Naive thymus-derived CD4-positive, alpha-beta T cell (primary cell): Measurements from ENCODE around the gene CRELD2. TPM values are rescaled to one million over a fixed set of nuclear protein-coding genes. Genes with fewer than 3 reads are reported as not detected.
A peak's percentile ranks its signal among the peaks of the same experiment; 100 is the strongest.

Source experiments
- ATAC-seq: fragments of 150-1000 bp; cut with Tn5 transposase; 2 replicates; pipeline ENCODE4 v1.10.0; 2021; ENCODE audit warnings: mild to moderate bottlenecking, moderate library complexity
- CTCF ChIA-PET: fragments of 350-600 bp; sonication (Branson Sonifier 250); formaldehyde crosslinking; loops from one replicate; lab custom pipeline; 2021; ENCODE audit warnings: antibody characterized with exemption; lab: Charles Lee
- POLR2A ChIA-PET: fragments of 350-600 bp; sonication (Branson Sonifier 250); formaldehyde crosslinking; loops from one replicate; lab custom pipeline; 2021; ENCODE audit warnings: antibody characterized with exemption, inconsistent platforms; lab: Charles Lee
- DNase-seq, 9 donors: peaks; one replicate each; pipeline versions ENCODE4 v3.0.0 to v3.0.0-alpha.2; 2020 to 2022; ENCODE audit warnings: mixed read lengths in 1 of 9
- H3K27ac ChIP-seq: one replicate; pipeline ENCODE4 v1.7.0; 2013; ENCODE audit warnings: mild to moderate bottlenecking, low read depth, low read length, moderate library complexity
- H3K27me3 ChIP-seq, 2 donors: one replicate each; pipeline ENCODE4 v1.7.0; 2013; ENCODE audit warnings: low read length in 2 of 2, mild to moderate bottlenecking in 2 of 2, moderate library complexity in 2 of 2; ENCODE audit not compliant: control insufficient read depth in 2 of 2, insufficient read depth in 2 of 2
- H3K36me3 ChIP-seq, 3 experiments: 1 replicate in 2 of 3; 2 replicates in 1 of 3; pipeline ENCODE4 v1.7.0; 2013; ENCODE audit warnings: low read length in 3 of 3, mild to moderate bottlenecking in 3 of 3, moderate library complexity in 1 of 3; ENCODE audit not compliant: insufficient read depth in 3 of 3, control insufficient read depth in 2 of 3
- H3K4me1 ChIP-seq, 2 donors: one replicate each; pipeline ENCODE4 v1.7.0; 2013; ENCODE audit warnings: low read length in 2 of 2, mild to moderate bottlenecking in 2 of 2, moderate library complexity in 1 of 2; ENCODE audit not compliant: control insufficient read depth in 2 of 2, insufficient read depth in 2 of 2
- H3K4me3 ChIP-seq: 2 replicates; pipeline ENCODE4 v1.7.0; 2013; ENCODE audit warnings: mild to moderate bottlenecking, low read length
- H3K9me3 ChIP-seq, 3 experiments: 1 replicate in 2 of 3; 2 replicates in 1 of 3; pipeline ENCODE4 v1.7.0; 2013; ENCODE audit warnings: low read length in 3 of 3; ENCODE audit not compliant: control insufficient read depth in 2 of 3
- H3K27ac Mint-ChIP-seq, 9 donors: one replicate each; pipeline ENCODE4 v1.8.0; 2020 to 2022; ENCODE audit warnings: mixed read lengths in 9 of 9, mild to moderate bottlenecking in 8 of 9, moderate library complexity in 5 of 9, inconsistent platforms in 2 of 9
- H3K27me3 Mint-ChIP-seq, 5 donors: one replicate each; pipeline ENCODE4 v1.8.0; 2021 to 2022; ENCODE audit warnings: mixed read lengths in 5 of 5, mild to moderate bottlenecking in 1 of 5
- H3K36me3 Mint-ChIP-seq, 5 donors: one replicate each; pipeline ENCODE4 v1.8.0; 2020 to 2022; ENCODE audit warnings: mixed read lengths in 5 of 5, mild to moderate bottlenecking in 3 of 5, inconsistent platforms in 1 of 5
- H3K4me1 Mint-ChIP-seq, 7 donors: one replicate each; pipeline ENCODE4 v1.8.0; 2020 to 2022; ENCODE audit warnings: mixed read lengths in 7 of 7, mild to moderate bottlenecking in 3 of 7, inconsistent platforms in 1 of 7
- H3K4me3 Mint-ChIP-seq, 10 donors: one replicate each; pipeline ENCODE4 v1.8.0; 2020 to 2022; ENCODE audit warnings: mild to moderate bottlenecking in 10 of 10, mixed read lengths in 10 of 10, moderate library complexity in 6 of 10, inconsistent platforms in 2 of 10
- H3K9me3 Mint-ChIP-seq, 11 donors: one replicate each; pipeline ENCODE4 v1.8.0; 2020 to 2022; ENCODE audit warnings: mixed read lengths in 11 of 11, mild to moderate bottlenecking in 4 of 11, inconsistent platforms in 1 of 11, moderate library complexity in 1 of 11
- intact Hi-C, 2 donors: fragments of 100-400 bp; cut with micrococcal nuclease; formaldehyde crosslinking; loops; one replicate each; pipeline ENCODE4 v1.15.1; 2023
- polyA plus RNA-seq, 2 donors: library from polyadenylated mRNA; unstranded; fragments of 300-500 nt; fragmentation: Illumina TruSeq; gene quantifications; one replicate each; pipeline ENCODE4 v1.2.3, GENCODE V29; 2021
- total RNA-seq, 6 experiments: library from RNA in 5 of 6; stranded (reverse) in 5 of 6; gene quantifications; 1 replicate in 5 of 6; 2 replicates in 1 of 6; pipeline ENCODE4 v1.2.3 and lab custom pipeline; 2021 to 2026

CRELD2 gene
- total and polyA plus RNA-seq, 7 experiments from 2014 or later: 19.7 to 80.9 (median 30.7) TPM

GRCh38 chr22:49941507-49942316, 23.3 kb downstream of the CRELD2 start:
- peaks cover 8 to 23% (median 18%) of the 10 kb centered on the region in 7 donors for H3K4me1 Mint-ChIP-seq
- CTCF ChIA-PET: no interaction called here
- no peak for DNase-seq
- intact Hi-C loops: no loop called here
- H3K27me3 ChIP-seq: no peaks in the 10 kb centered on the region
- peaks cover 0 to 16% (median 0%) of the 10 kb centered on the region in 11 donors for H3K9me3 Mint-ChIP-seq
- POLR2A ChIA-PET: interaction anchor here (0.6 kb wide), 1 partner anchor 101 kb away, joined by 3 read pairs; no protein-coding TSS in a partner anchor
- peaks cover 11 to 21% of the 10 kb centered on the region in 2 donors for H3K4me1 ChIP-seq
- peak overlapping the region in 4 of 9 donors; percentile 24 to 72 (median 52) for H3K27ac Mint-ChIP-seq
- no peaks in the 10 kb centered on the region for H3K9me3 ChIP-seq
- no peak for ATAC-seq
- peaks cover 0 to 5% (median 0%) of the 10 kb centered on the region in 5 donors for H3K36me3 Mint-ChIP-seq
- no peaks in the 10 kb centered on the region for H3K36me3 ChIP-seq
- H3K4me3 Mint-ChIP-seq: no peak overlapping the region
- no peak overlapping the region for H3K4me3 ChIP-seq
- no peak overlapping the region for H3K27ac ChIP-seq
- no peaks in the 10 kb centered on the region for H3K27me3 Mint-ChIP-seq

DNA sequence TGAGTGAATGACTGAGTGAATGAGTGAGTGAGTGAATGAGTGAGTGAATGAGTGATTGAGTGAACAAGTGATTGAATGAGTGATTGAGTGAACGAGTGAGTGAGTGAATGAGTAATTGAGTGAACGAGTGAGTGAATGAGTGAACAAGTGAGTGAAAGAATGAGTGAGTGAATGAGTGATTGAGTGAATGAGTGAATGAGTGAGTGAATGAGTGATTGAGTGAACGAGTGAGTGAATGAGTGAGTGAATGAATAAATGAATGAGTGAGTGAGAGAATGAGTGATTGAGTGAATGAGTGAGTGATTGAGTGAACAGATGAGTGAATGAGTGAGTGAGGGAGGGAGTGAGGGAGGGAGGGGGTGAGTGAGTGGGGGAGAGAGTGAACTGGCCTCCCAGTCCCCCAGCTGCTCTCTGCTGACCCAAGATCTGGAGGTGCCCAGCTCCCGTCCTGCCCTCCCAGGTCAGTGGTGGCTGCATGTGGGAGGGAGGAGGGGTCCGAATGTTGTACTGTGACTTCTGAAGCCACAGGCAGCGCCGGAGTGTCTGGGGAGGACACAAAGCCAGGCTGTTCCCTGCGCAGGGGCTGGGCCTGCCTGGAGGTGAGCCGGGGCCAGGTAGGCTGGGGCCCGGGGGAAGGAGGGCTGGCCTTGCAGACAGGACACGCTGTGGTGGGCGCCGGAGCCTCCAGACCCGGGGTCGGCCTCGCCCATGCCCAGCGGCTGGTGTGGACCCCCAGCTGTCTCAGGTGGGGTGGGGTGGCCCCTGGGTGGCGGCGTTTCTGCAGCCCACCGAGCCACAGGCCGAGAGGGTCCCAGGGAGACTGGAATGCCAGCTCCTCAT, 24.4 kb downstream of the CRELD2 start:
- H3K9me3 ChIP-seq: no peaks in the 10 kb centered on the region
- POLR2A ChIA-PET: interaction anchor here (0.6 to 1.0 kb wide), 3 partner anchors 29 to 104 kb away, joined by 3 to 5 read pairs (median 3); no protein-coding TSS in a partner anchor
- Mint-ChIP-seq H3K4me3 (no peak overlapping the region), H3K4me1 (peaks cover 8 to 23% (median 13%) of the 10 kb centered on the region in 7 donors), H3K36me3 (peaks cover 0 to 5% (median 0%) of the 10 kb centered on the region in 5 donors), H3K27ac (peak overlapping the region in 2 of 9 donors; percentile 83 to 99), H3K9me3 (peaks cover 0 to 16% (median 0%) of the 10 kb centered on the region in 11 donors), H3K27me3 (no peaks in the 10 kb centered on the region)
- peak overlapping the region; percentile 13 for H3K27ac ChIP-seq
- no peak for ATAC-seq
- H3K36me3 ChIP-seq: no peaks in the 10 kb centered on the region
- intact Hi-C loops: no loop called here
- H3K27me3 ChIP-seq: no peaks in the 10 kb centered on the region
- no peak for DNase-seq
- H3K4me1 ChIP-seq: peaks cover 9 to 18% of the 10 kb centered on the region in 2 donors
- CTCF ChIA-PET: no interaction called here
- no peak overlapping the region for H3K4me3 ChIP-seq

GRCh38 chr22:49943405-49943765, 25.0 kb downstream of the CRELD2 start:
- Mint-ChIP-seq H3K9me3 (peaks cover 0 to 16% (median 0%) of the 10 kb centered on the region in 11 donors), H3K36me3 (peaks cover 0 to 5% (median 0%) of the 10 kb centered on the region in 5 donors), H3K4me3 (no peak overlapping the region), H3K27ac (peak overlapping the region in 4 of 9 donors; percentile 42 to 99 (median 72)), H3K4me1 (peaks cover 8 to 23% (median 13%) of the 10 kb centered on the region in 7 donors), H3K27me3 (no peaks in the 10 kb centered on the region)
- Histone ChIP-seq H3K9me3 (no peaks in the 10 kb centered on the region), H3K4me3 (no peak overlapping the region), H3K27ac (no peak overlapping the region), H3K36me3 (no peaks in the 10 kb centered on the region), H3K4me1 (peaks cover 9 to 18% of the 10 kb centered on the region in 2 donors), H3K27me3 (no peaks in the 10 kb centered on the region)
- ChIA-PET POLR2A (interaction anchor here (1.0 kb wide), 2 partner anchors 28 to 105 kb away, joined by 3 to 5 read pairs; no protein-coding TSS in a partner anchor), CTCF (no interaction called here)
- DNase-seq: no peak
- intact Hi-C loops: no loop called here
- no peak for ATAC-seq

GRCh38 chr22:49943771-49944398, 25.5 kb downstream of the CRELD2 start:
- Mint-ChIP-seq H3K9me3 (peaks cover 0 to 16% (median 0%) of the 10 kb centered on the region in 11 donors), H3K4me1 (peaks cover 8 to 23% (median 13%) of the 10 kb centered on the region in 7 donors), H3K27me3 (no peaks in the 10 kb centered on the region), H3K27ac (peak overlapping the region in 7 of 9 donors; percentile 29 to 99 (median 60)), H3K4me3 (no peak overlapping the region), H3K36me3 (peaks cover 0 to 5% (median 0%) of the 10 kb centered on the region in 5 donors)
- intact Hi-C loops: no loop called here
- H3K27me3 ChIP-seq: no peaks in the 10 kb centered on the region
- no peak for DNase-seq
- peak overlapping the region; percentile 86 for H3K27ac ChIP-seq
- H3K4me3 ChIP-seq: no peak overlapping the region
- ChIA-PET POLR2A (interaction anchor here (0.8 to 1.0 kb wide), 2 partner anchors 27 to 105 kb away, joined by 3 to 5 read pairs; no protein-coding TSS in a partner anchor), CTCF (no interaction called here)
- H3K9me3 ChIP-seq: no peaks in the 10 kb centered on the region
- peaks cover 9 to 18% of the 10 kb centered on the region in 2 donors for H3K4me1 ChIP-seq
- H3K36me3 ChIP-seq: no peaks in the 10 kb centered on the region
- ATAC-seq: no peak

DNA sequence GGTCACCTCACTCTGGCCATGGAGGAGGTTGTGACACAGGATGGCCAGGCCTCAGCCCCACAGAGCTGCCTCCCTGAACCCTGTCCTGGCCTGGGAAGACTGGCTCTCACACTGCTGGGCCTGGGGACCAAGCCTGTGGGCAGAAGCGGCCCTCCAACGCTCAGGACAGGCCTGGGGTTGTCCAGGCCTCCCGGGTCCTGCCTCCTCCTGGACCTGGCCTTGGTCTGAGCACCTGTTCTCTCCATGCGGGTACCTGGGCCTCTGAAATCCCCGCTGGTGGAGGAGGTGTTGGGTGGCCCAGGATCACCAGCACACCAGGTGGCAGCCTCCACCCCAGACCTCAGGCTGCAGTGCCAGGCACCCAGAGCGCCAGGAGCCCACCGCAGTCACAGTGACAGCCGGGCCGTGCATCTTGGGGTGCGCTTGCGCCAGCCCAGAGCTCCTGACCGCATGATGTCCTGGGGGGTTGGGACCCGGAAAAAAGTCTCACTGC, 26.0 kb downstream of the CRELD2 start:
- Histone ChIP-seq H3K36me3 (no peaks in the 10 kb centered on the region), H3K27me3 (no peaks in the 10 kb centered on the region), H3K4me3 (no peak overlapping the region), H3K4me1 (peaks cover 9 to 18% of the 10 kb centered on the region in 2 donors), H3K9me3 (no peaks in the 10 kb centered on the region), H3K27ac (peak overlapping the region; percentile 86)
- H3K27me3 Mint-ChIP-seq: no peaks in the 10 kb centered on the region
- ChIA-PET POLR2A (interaction anchor here (0.8 to 0.9 kb wide), 2 partner anchors 25 to 26 kb away, joined by 3 read pairs; no protein-coding TSS in a partner anchor), CTCF (no interaction called here)
- peaks cover 0 to 16% (median 0%) of the 10 kb centered on the region in 11 donors for H3K9me3 Mint-ChIP-seq
- no peak overlapping the region for H3K4me3 Mint-ChIP-seq
- intact Hi-C loops: no loop called here
- no peak for DNase-seq
- H3K4me1 Mint-ChIP-seq: peaks cover 8 to 20% (median 12%) of the 10 kb centered on the region in 7 donors
- peaks cover 0 to 5% (median 0%) of the 10 kb centered on the region in 5 donors for H3K36me3 Mint-ChIP-seq
- ATAC-seq: no peak
- H3K27ac Mint-ChIP-seq: peak overlapping the region in 6 of 9 donors; percentile 42 to 99 (median 82)
